Sigmoid colon (tissue), 7 donors: Measurements from ENCODE around the gene GET3. TPM values are rescaled to one million over a fixed set of nuclear protein-coding genes. Genes with fewer than 3 reads are reported as not detected.

ENCODE experiments used
- DNase-seq: peaks from one replicate; pipeline ENCODE4 v3.0.0-alpha.2; 2019
- H3K27ac ChIP-seq, 4 donors: fragments of 200-600 bp; sonication (generic); one replicate each; pipeline ENCODE4 v1.5.1; 2016 to 2019; ENCODE audit warnings: mild to moderate bottlenecking in 1 of 4
- H3K27me3 ChIP-seq, 3 donors: fragments of 200-600 bp; sonication (generic); one replicate each; pipeline ENCODE4 v1.5.1; 2019; ENCODE audit warnings: mild to moderate bottlenecking in 1 of 3
- H3K36me3 ChIP-seq, 4 donors: fragments of 200-600 bp; sonication (generic); one replicate each; pipeline ENCODE4 v1.5.1; 2016 to 2019
- H3K4me1 ChIP-seq, 4 donors: fragments of 200-600 bp; sonication (generic); one replicate each; pipeline ENCODE4 v1.5.1; 2017 to 2019
- H3K4me3 ChIP-seq, 4 donors: fragments of 200-600 bp; sonication (generic); one replicate each; pipeline ENCODE4 v1.5.1; 2017 to 2019; ENCODE audit warnings: mild to moderate bottlenecking in 2 of 4, moderate library complexity in 1 of 4
- H3K9me3 ChIP-seq, 4 donors: fragments of 200-600 bp in 3 of 4; sonication (generic) in 3 of 4; one replicate each; pipeline versions ENCODE4 v1.5.1 to v1.6.1; 2013 to 2019
- CTCF ChIP-seq, 4 experiments: fragments of 450-650 bp in 3 of 4; fragments of 200-600 bp in 1 of 4; IDR thresholded peaks; one replicate each; pipeline ENCODE4 v1.5.1; 2016 to 2019; ENCODE audit warnings: antibody characterized with exemption in 4 of 4, mild to moderate bottlenecking in 3 of 4, moderate library complexity in 2 of 4
- EP300 ChIP-seq, 4 donors: sonication (generic); formaldehyde crosslinking; IDR thresholded peaks; one replicate each; pipeline ENCODE4 v1.6.1; 2017; ENCODE audit warnings: antibody characterized with exemption in 4 of 4
- POLR2A ChIP-seq, 2 donors: fragments of 450-650 bp; IDR thresholded peaks; one replicate each; pipeline ENCODE4 v1.6.1; 2016; ENCODE audit warnings: antibody characterized with exemption in 2 of 2, mild to moderate bottlenecking in 2 of 2, moderate library complexity in 2 of 2
- POLR2AphosphoS5 ChIP-seq, 4 donors: sonication (generic); formaldehyde crosslinking; IDR thresholded peaks; one replicate each; pipeline ENCODE4 v1.6.1; 2017; ENCODE audit warnings: antibody characterized with exemption in 4 of 4
- WGBS, 2 donors: extraction: QIAGEN DNeasy Blood & Tissue Kit; methylation state at CpG; one replicate each; pipeline ENCODE4 v1.1.7; 2013; 5-methylcytosine and 5-hydroxymethylcytosine counted together
- intact Hi-C: fragments of 100-400 bp; cut with DNase I; formaldehyde crosslinking; loops from one replicate; pipeline ENCODE4 v1.15.1; 2023
- polyA plus RNA-seq, 3 donors: library from polyadenylated mRNA; stranded (reverse); fragments of 200-250 nt; gene quantifications; one replicate each; pipeline ENCODE4 v1.2.3, GENCODE V29; 2013
- total RNA-seq, 4 donors: library from RNA; depleted of rRNA; stranded (reverse); fragments of >200 nt; gene quantifications; one replicate each; pipeline ENCODE4 v1.1.0, GENCODE V29; 2016
- donor health status: healthy with polysubstance abuse.
- donor health status: Bipolar disorder and iron deficiency.
- donor health status: healthy.

The GET3 gene
- total and polyA plus RNA-seq, 7 donors: 34.6 to 121 (median 59.4) TPM

GRCh38 chr19:12705169-12705568 is 32.1 kb upstream of the GET3 start:
- TF ChIP-seq POLR2A (IDR thresholded peaks at IDR 0.05) (no peak), EP300 (IDR thresholded peaks at IDR 0.05) (no peak), CTCF (IDR thresholded peaks at IDR 0.05) (no peak), POLR2AphosphoS5 (IDR thresholded peaks at IDR 0.05) (no peak)
- no peak for DNase-seq
- 96 to 97% methylated on average over 13 of the region's 13 CpGs for WGBS, 2 donors
- Histone ChIP-seq H3K4me1 (no peaks in the 10 kb centered on the region), H3K27ac (no peak overlapping the region), H3K36me3 (peaks cover 79 to 100% (median 81%) of the 10 kb centered on the region in 4 donors), H3K9me3 (no peaks in the 10 kb centered on the region), H3K27me3 (no peaks in the 10 kb centered on the region), H3K4me3 (no peak overlapping the region)
- intact Hi-C loops: no loop called here

- TF ChIP-seq EP300 (IDR thresholded peaks at IDR 0.05): no peak
- TF ChIP-seq POLR2A (IDR thresholded peaks at IDR 0.05): no peak
- TF ChIP-seq CTCF (IDR thresholded peaks at IDR 0.05): no peak
- TF ChIP-seq POLR2AphosphoS5 (IDR thresholded peaks at IDR 0.05): no peak
- no peaks in the 10 kb centered on the region for H3K27me3 ChIP-seq
- no peak overlapping the region for H3K4me3 ChIP-seq
- H3K9me3 ChIP-seq: no peaks in the 10 kb centered on the region
- DNase-seq: no peak
- peaks cover 80 to 100% (median 85%) of the 10 kb centered on the region in 4 donors for H3K36me3 ChIP-seq
- no peak overlapping the region for H3K27ac ChIP-seq
- WGBS, 2 donors: 94 to 95% methylated on average over 29 of the region's 29 CpGs
- intact Hi-C loops: no loop called here
- H3K4me1 ChIP-seq: no peaks in the 10 kb centered on the region
Measured at GRCh38 chr19:12705654-12706331, 31.5 kb upstream of the GET3 start.

GRCh38 chr19:12706332-12706718 is 31.0 kb upstream of the GET3 start:
- DNase-seq: no peak
- 96 to 97% methylated on average over 13 of the region's 13 CpGs for WGBS, 2 donors
- Histone ChIP-seq H3K36me3 (peaks cover 80 to 100% (median 83%) of the 10 kb centered on the region in 4 donors), H3K27me3 (no peaks in the 10 kb centered on the region), H3K4me3 (no peak overlapping the region), H3K4me1 (no peaks in the 10 kb centered on the region), H3K27ac (no peak overlapping the region), H3K9me3 (no peaks in the 10 kb centered on the region)
- TF ChIP-seq EP300 (IDR thresholded peaks at IDR 0.05): no peak
- no peak for TF ChIP-seq POLR2A (IDR thresholded peaks at IDR 0.05)
- TF ChIP-seq POLR2AphosphoS5 (IDR thresholded peaks at IDR 0.05): no peak
- no peak for TF ChIP-seq CTCF (IDR thresholded peaks at IDR 0.05)
- intact Hi-C loops: no loop called here

GRCh38 chr19:12708641-12709040 is 28.7 kb upstream of the GET3 start:
- H3K4me3 ChIP-seq: no peak overlapping the region
- H3K4me1 ChIP-seq: no peaks in the 10 kb centered on the region
- no peak for TF ChIP-seq POLR2A (IDR thresholded peaks at IDR 0.05)
- no peaks in the 10 kb centered on the region for H3K9me3 ChIP-seq
- 95 to 96% methylated on average over 8 of the region's 8 CpGs for WGBS, 2 donors
- peaks cover 67 to 98% (median 77%) of the 10 kb centered on the region in 4 donors for H3K36me3 ChIP-seq
- intact Hi-C loops: no loop called here
- no peak for DNase-seq
- H3K27ac ChIP-seq: no peak overlapping the region
- no peaks in the 10 kb centered on the region for H3K27me3 ChIP-seq

- peaks cover 63 to 98% (median 76%) of the 10 kb centered on the region in 4 donors for H3K36me3 ChIP-seq
- WGBS, 2 donors: 95 to 96% methylated on average over 17 of the region's 17 CpGs
- no peak overlapping the region for H3K27ac ChIP-seq
Measured at GRCh38 chr19:12711187-12711586, 26.1 kb upstream of the GET3 start.

More at GRCh38 chr19:12711187-12711586, 26.1 kb upstream of the GET3 start:
- H3K9me3 ChIP-seq: no peaks in the 10 kb centered on the region
- no peak for DNase-seq
- intact Hi-C loops: no loop called here
- H3K4me1 ChIP-seq: no peaks in the 10 kb centered on the region
- H3K4me3 ChIP-seq: no peak overlapping the region
- no peaks in the 10 kb centered on the region for H3K27me3 ChIP-seq
- TF ChIP-seq CTCF (IDR thresholded peaks at IDR 0.05): no peak
- no peak for TF ChIP-seq POLR2AphosphoS5 (IDR thresholded peaks at IDR 0.05)
- TF ChIP-seq POLR2A (IDR thresholded peaks at IDR 0.05): no peak
- TF ChIP-seq EP300 (IDR thresholded peaks at IDR 0.05): no peak
